Measurements from ENCODE around the gene HGS.

DNA sequence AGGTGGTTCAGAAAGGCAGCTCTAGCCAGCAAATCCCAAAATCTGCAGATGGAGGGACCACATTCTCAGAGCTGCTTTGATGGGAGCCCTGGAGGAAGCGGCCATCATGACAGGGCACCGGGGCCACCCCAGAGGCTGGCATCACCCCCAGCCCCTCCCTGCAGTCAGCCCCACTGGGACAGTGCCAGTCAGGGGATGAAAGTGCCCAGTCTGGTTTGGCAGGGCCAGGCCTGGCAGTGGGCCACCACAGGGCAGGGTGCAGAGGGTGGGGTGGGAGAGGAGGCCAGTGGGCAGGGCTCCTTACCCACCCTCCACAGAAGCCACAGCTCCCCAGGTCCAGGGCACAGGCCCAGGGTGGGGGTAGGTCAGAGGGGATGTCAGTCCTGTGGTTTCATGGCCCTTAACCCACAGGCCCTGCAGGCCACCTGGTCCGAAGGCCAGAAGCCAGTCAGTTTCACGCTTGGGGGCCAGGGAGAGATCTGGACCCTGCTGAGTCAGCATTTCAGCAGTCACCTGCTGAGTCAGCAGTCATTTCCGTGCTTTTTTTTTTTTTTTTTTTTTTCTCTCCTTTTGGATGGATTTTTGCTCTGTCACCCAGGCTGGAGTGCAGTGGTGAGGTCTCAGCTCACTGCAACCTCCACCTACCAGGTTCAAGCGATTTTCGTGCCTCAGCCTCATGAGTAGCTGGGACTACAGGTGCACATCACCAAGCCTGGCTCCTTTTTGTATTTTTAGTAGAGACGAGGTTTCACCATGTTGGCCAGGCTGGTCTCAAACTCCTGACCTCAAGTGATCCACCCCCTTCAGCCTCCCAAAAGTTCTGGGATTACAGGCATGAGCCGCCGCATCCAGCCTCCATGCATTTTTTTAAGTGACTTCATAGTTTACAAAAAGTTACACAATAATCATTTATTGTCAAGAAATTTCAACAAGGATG, 38.6 kb downstream of the HGS start:
- TF ChIP-seq, protein P1, sequence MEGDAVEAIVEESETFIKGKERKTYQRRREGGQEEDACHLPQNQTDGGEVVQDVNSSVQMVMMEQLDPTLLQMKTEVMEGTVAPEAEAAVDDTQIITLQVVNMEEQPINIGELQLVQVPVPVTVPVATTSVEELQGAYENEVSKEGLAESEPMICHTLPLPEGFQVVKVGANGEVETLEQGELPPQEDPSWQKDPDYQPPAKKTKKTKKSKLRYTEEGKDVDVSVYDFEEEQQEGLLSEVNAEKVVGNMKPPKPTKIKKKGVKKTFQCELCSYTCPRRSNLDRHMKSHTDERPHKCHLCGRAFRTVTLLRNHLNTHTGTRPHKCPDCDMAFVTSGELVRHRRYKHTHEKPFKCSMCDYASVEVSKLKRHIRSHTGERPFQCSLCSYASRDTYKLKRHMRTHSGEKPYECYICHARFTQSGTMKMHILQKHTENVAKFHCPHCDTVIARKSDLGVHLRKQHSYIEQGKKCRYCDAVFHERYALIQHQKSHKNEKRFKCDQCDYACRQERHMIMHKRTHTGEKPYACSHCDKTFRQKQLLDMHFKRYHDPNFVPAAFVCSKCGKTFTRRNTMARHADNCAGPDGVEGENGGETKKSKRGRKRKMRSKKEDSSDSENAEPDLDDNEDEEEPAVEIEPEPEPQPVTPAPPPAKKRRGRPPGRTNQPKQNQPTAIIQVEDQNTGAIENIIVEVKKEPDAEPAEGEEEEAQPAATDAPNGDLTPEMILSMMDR (IDR thresholded peaks at IDR 0.05; ENCODE audit: poor library complexity): no peak
- TF ChIP-seq EZH2 (IDR thresholded peaks at IDR 0.05; ENCODE audit: borderline replicate concordance) (no peak), EZH2phosphoT487 (IDR thresholded peaks at IDR 0.05; ENCODE audit: low read depth, severe bottlenecking, unreplicated experiment) (no peak)
